HTR-8/SVneo (cell line): ENCODE results near the gene BCL2L2.
A peak's percentile ranks its signal among the peaks of the same experiment; 100 is the strongest.
"Not testable (repeated sequence)": the region's sequence is repeated elsewhere in the genome, so short reads cannot be mapped to it uniquely, and the experiment has no call there.

ENCODE experiments used
- DNase-seq: peaks from one replicate; pipeline ENCODE4 v3.0.0; 2011; ENCODE audit warnings: low spot score, mixed read lengths; ENCODE audit not compliant: insufficient read length
- FAIRE-seq: peaks from 2 replicates; lab custom pipeline; 2011; peaks lifted over from hg19 to GRCh38; lab: Jason Lieb, UNC

The BCL2L2 gene

GRCh38 chr14:23322568-23323517 lies 16.2 kb downstream of the BCL2L2 start:
- FAIRE-seq (no peak), DNase-seq (no peak)

- DNase-seq, result no peak
- FAIRE-seq, result no peak
Observed at GRCh38 chr14:23323838-23324454, 17.3 kb downstream of the BCL2L2 start.

- FAIRE-seq (no peak), DNase-seq (no peak)
Observed at GRCh38 chr14:23324455-23324846, 17.8 kb downstream of the BCL2L2 start.

GRCh38 chr14:23324993-23325392 lies 18.4 kb downstream of the BCL2L2 start:
- DNase-seq, result no peak
- no peak for FAIRE-seq

- not testable (repeated sequence) for FAIRE-seq
Observed at GRCh38 chr14:23325746-23326145, 19.1 kb downstream of the BCL2L2 start.

GRCh38 chr14:23326491-23327332 lies 20.1 kb downstream of the BCL2L2 start:
- no peak for DNase-seq
- FAIRE-seq, result no peak

More at GRCh38 chr14:23325746-23326145, 19.1 kb downstream of the BCL2L2 start:
- not testable (repeated sequence) for DNase-seq

- no peak for FAIRE-seq
Observed at GRCh38 chr14:23327947-23328744, 21.5 kb downstream of the BCL2L2 start.

GRCh38 chr14:23335623-23336022 lies 29.0 kb downstream of the BCL2L2 start:
- no peak for FAIRE-seq
- no peak for DNase-seq

More at GRCh38 chr14:23327947-23328744, 21.5 kb downstream of the BCL2L2 start:
- DNase-seq, result peak; percentile 62

GRCh38 chr14:23339506-23340268 lies 33.1 kb downstream of the BCL2L2 start:
- no peak for FAIRE-seq
- DNase-seq, result no peak

GRCh38 chr14:23344481-23344880 lies 37.8 kb downstream of the BCL2L2 start:
- no peak for FAIRE-seq
- DNase-seq, result no peak

- DNase-seq, result no peak
- FAIRE-seq, result no peak
Observed at GRCh38 chr14:23345987-23346692, 39.5 kb downstream of the BCL2L2 start.

GRCh38 chr14:23346693-23347405 lies 40.2 kb downstream of the BCL2L2 start:
- no peak for DNase-seq
- no peak for FAIRE-seq

- no peak for FAIRE-seq
- DNase-seq, result no peak
Observed at GRCh38 chr14:23347406-23348296, 41.0 kb downstream of the BCL2L2 start.

GRCh38 chr14:23348297-23348655 lies 41.6 kb downstream of the BCL2L2 start:
- DNase-seq (no peak), FAIRE-seq (no peak)

- FAIRE-seq, result no peak
Observed at GRCh38 chr14:23349156-23349845, 42.7 kb downstream of the BCL2L2 start.

More at GRCh38 chr14:23349156-23349845, 42.7 kb downstream of the BCL2L2 start:
- DNase-seq, result no peak
